ENCODE measurements around the gene RAB14.

Gene RAB14

GRCh38 chr9:121225240-121225639, 23.6 kb upstream of the RAB14 start:
- H3K36me3 ChIP-seq (replicated peaks), result no peaks in the 10 kb centered on the region
- no peak overlapping the region for H3K4me3 ChIP-seq (ENCODE audit: low read depth, low read length)
- TF ChIP-seq CTCF (IDR thresholded peaks at IDR 0.05; ENCODE audit: low read depth, low read length, missing control alignments), result no peak
- H3K27ac ChIP-seq, result no peak overlapping the region
- in situ Hi-C loops (cut with HindIII; ENCODE audit: low pct_ligation_motif_present, low sequenced_read_pairs), result no loop called here
- no peak for DNase-seq
- H3K27me3 ChIP-seq (replicated peaks), result no peaks in the 10 kb centered on the region

GRCh38 chr9:121222524-121223171, 21.0 kb upstream of the RAB14 start:
- H3K4me3 ChIP-seq (ENCODE audit: low read depth, low read length), result no peak overlapping the region
- DNase-seq, result peak; percentile 48
- in situ Hi-C loops (cut with HindIII; ENCODE audit: low pct_ligation_motif_present, low sequenced_read_pairs), result no loop called here
- TF ChIP-seq CTCF (IDR thresholded peaks at IDR 0.05; ENCODE audit: low read depth, low read length, missing control alignments), result peak; percentile 75
- H3K27me3 ChIP-seq (replicated peaks), result no peaks in the 10 kb centered on the region
- no peak overlapping the region for H3K27ac ChIP-seq
- no peaks in the 10 kb centered on the region for H3K36me3 ChIP-seq (replicated peaks)

- no peaks in the 10 kb centered on the region for H3K27me3 ChIP-seq (replicated peaks)
- DNase-seq, result no peak
- no peaks in the 10 kb centered on the region for H3K36me3 ChIP-seq (replicated peaks)
- TF ChIP-seq CTCF (IDR thresholded peaks at IDR 0.05; ENCODE audit: low read depth, low read length, missing control alignments), result no peak
- no peak overlapping the region for H3K4me3 ChIP-seq (ENCODE audit: low read depth, low read length)
- H3K27ac ChIP-seq, result no peak overlapping the region
- in situ Hi-C loops (cut with HindIII; ENCODE audit: low pct_ligation_motif_present, low sequenced_read_pairs), result no loop called here
These were observed 20.0 kb upstream of the RAB14 start for GRCh38 chr9:121221664-121222055.

- Histone ChIP-seq H3K4me3 (ENCODE audit: low read depth, low read length) (no peak overlapping the region), H3K36me3 (replicated peaks) (no peaks in the 10 kb centered on the region), H3K27ac (no peak overlapping the region), H3K27me3 (replicated peaks) (no peaks in the 10 kb centered on the region)
- in situ Hi-C loops (cut with HindIII; ENCODE audit: low pct_ligation_motif_present, low sequenced_read_pairs), result no loop called here
- no peak for TF ChIP-seq CTCF (IDR thresholded peaks at IDR 0.05; ENCODE audit: low read depth, low read length, missing control alignments)
- no peak for DNase-seq
These were observed 19.5 kb upstream of the RAB14 start for GRCh38 chr9:121220996-121221663.

- no peak for TF ChIP-seq CTCF (IDR thresholded peaks at IDR 0.05; ENCODE audit: low read depth, low read length, missing control alignments)
- Histone ChIP-seq H3K27me3 (replicated peaks) (no peaks in the 10 kb centered on the region), H3K4me3 (ENCODE audit: low read depth, low read length) (no peak overlapping the region), H3K36me3 (replicated peaks) (no peaks in the 10 kb centered on the region), H3K27ac (no peak overlapping the region)
- in situ Hi-C loops (cut with HindIII; ENCODE audit: low pct_ligation_motif_present, low sequenced_read_pairs), result no loop called here
- no peak for DNase-seq
These were observed 17.9 kb upstream of the RAB14 start for GRCh38 chr9:121219530-121219929.
